Brain microvascular endothelial cell (primary cell): ENCODE measurements around the gene FNBP1.

Experiments used
- DNase-seq: peaks from one replicate; pipeline ENCODE4 v3.0.0-alpha.2; 2020
- H3K27ac ChIP-seq: fragments of 250-450 bp; sonication (Bioruptor Pico); 2 replicates; pipeline ENCODE4 v1.5.1; 2020; ENCODE audit warnings: mild to moderate bottlenecking, moderate library complexity
- H3K27me3 ChIP-seq: fragments of 250-450 bp; sonication (Bioruptor Pico); replicated peaks from 2 replicates; pipeline ENCODE4 v1.5.1; 2020; ENCODE audit warnings: mild to moderate bottlenecking
- H3K36me3 ChIP-seq: fragments of 250-450 bp; sonication (Bioruptor Pico); replicated peaks from 2 replicates; pipeline ENCODE4 v1.5.1; 2020; ENCODE audit warnings: mild to moderate bottlenecking
- H3K4me3 ChIP-seq: 2 replicates; pipeline ENCODE4 v1.5.1; 2011; ENCODE audit warnings: low read depth, mild to moderate bottlenecking, control low read depth, low read length, moderate library complexity
- in situ Hi-C: cut with HindIII; loops from 2 replicates; pipeline ENCODE4 v1.10.0; 2017; ENCODE audit warnings: low sequenced_read_pairs, low pct_ligation_motif_present
- TF ChIP-seq, protein P1 (sequence below): IDR thresholded peaks from 2 replicates; pipeline ENCODE4 v1.5.1; 2011; ENCODE audit warnings: low read depth, mild to moderate bottlenecking, moderate library complexity, low read length, control low read depth, inconsistent platforms; ENCODE audit errors: missing control alignments

The FNBP1 gene

DNA sequence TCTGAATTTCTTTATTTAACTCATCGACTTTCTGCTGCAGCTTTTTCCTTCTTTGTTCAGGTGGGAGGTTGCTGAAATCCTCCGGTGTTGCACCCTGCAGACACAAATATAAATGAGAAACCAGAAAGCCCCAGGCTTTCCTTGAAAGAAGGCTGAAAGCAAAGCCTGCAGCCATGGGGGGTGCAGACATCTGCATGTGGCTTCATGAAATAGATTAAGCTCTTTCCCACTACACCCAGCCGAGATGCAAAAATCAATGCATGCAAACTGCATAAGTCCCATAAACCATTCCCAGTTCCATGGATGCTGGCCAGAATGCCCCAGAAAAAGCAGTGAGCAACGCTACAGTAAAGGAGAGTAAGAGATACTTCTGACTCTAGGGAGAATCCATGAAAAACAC lies 134.1 kb downstream of the FNBP1 start:
- no peaks in the 10 kb centered on the region for H3K27me3 ChIP-seq

DNA sequence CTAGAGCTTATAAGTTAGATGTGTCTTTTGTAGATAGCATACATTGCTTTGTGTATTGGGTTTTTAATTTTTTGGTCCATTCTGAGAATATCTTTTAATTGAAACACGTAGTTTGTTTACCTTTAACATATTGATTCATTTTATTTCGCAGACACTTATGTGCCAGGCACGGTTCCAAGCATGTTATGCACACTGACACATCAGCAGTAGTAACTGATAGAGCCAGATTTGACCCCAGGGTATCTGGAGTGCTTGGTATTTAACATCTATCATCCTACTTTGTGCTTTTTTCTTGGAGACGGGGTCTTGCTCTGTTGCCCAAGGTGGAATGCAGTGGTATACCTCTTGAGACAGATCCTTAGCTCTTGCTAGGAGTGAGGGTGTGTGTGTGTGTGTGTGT lies 135.8 kb downstream of the FNBP1 start:
- Histone ChIP-seq H3K27me3 (no peaks in the 10 kb centered on the region), H3K27ac (no peak overlapping the region), H3K4me3 (no peak overlapping the region), H3K36me3 (no peaks in the 10 kb centered on the region)
- TF ChIP-seq, protein P1, sequence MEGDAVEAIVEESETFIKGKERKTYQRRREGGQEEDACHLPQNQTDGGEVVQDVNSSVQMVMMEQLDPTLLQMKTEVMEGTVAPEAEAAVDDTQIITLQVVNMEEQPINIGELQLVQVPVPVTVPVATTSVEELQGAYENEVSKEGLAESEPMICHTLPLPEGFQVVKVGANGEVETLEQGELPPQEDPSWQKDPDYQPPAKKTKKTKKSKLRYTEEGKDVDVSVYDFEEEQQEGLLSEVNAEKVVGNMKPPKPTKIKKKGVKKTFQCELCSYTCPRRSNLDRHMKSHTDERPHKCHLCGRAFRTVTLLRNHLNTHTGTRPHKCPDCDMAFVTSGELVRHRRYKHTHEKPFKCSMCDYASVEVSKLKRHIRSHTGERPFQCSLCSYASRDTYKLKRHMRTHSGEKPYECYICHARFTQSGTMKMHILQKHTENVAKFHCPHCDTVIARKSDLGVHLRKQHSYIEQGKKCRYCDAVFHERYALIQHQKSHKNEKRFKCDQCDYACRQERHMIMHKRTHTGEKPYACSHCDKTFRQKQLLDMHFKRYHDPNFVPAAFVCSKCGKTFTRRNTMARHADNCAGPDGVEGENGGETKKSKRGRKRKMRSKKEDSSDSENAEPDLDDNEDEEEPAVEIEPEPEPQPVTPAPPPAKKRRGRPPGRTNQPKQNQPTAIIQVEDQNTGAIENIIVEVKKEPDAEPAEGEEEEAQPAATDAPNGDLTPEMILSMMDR = no peak
- in situ Hi-C loops = no loop called here
- no peak for DNase-seq

More for the DNA sequence above, 134.1 kb downstream of the FNBP1 start:
- Histone ChIP-seq H3K36me3 (no peaks in the 10 kb centered on the region), H3K27ac (no peak overlapping the region), H3K4me3 (no peak overlapping the region)
- in situ Hi-C loops = no loop called here
- DNase-seq = no peak
- TF ChIP-seq, protein P1 = no peak

DNA sequence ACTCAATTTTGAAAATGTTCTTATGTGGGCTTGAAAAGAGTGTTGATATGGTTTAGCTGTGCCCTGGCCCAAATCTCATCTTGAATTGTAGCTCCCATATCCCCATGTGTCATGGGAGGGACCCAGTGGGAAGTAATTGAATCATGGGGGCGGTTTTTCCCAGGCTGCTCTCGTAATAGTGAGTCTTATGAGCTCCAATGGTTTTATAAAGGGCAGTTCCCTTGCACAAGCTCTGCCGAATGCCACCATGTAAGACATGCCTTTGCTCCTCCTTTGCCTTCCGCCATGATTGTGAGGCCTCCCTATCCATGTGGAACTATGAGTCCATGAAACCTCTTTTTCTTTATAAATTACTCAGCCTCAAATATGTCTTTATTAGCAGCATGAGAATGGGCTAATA lies 136.7 kb downstream of the FNBP1 start:
- no peak for DNase-seq
- in situ Hi-C loops = no loop called here
- H3K27ac ChIP-seq = no peak overlapping the region
- TF ChIP-seq, protein P1 = no peak
- H3K4me3 ChIP-seq = no peak overlapping the region
- no peaks in the 10 kb centered on the region for H3K27me3 ChIP-seq
- H3K36me3 ChIP-seq = peaks cover 4% of the 10 kb centered on the region

DNA sequence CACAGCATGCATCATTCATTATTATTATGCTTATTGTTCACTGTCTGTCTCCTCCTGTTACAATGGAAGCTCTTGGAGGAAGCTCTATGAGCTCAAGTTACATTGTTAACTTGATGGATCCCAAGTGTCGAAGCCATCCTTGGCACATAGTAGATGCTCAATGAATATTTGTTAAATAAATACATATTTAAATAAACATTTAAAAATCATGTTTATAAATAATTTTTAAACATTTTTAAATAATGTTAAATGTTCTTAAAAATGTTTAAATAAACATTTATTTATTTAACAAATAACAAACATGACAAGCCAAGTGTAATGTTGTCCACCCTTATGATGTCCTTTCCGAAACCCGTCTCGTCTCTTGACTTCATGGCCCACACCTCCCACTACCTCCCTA lies 138.3 kb downstream of the FNBP1 start:
- in situ Hi-C loops = no loop called here
- TF ChIP-seq, protein P1 = no peak
- Histone ChIP-seq H3K36me3 (peaks cover 15% of the 10 kb centered on the region), H3K27ac (no peak overlapping the region), H3K4me3 (no peak overlapping the region), H3K27me3 (no peaks in the 10 kb centered on the region)
- DNase-seq = no peak

DNA sequence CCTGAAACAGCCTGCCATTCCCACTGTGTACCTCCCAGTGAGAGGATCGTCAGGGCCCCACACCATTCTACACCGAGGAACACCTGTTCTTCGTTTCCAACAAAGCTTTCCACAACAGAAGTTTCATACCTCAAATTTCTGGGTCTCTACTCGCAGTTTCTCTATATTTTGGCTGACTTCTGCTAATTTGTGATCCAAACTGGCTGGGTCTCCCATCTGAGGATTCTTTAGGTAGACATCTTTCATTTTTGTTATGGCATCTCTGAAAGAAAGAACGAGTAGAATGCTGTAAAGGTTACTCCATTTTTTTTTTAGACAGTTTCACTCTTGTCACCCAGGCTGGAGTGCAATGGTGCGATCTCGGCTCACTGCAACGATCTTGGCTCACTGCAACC lies 140.3 kb downstream of the FNBP1 start:
- peaks cover 15% of the 10 kb centered on the region for H3K36me3 ChIP-seq
- H3K27me3 ChIP-seq = no peaks in the 10 kb centered on the region
- in situ Hi-C loops = no loop called here
- no peak for DNase-seq
- TF ChIP-seq, protein P1 = no peak
- H3K4me3 ChIP-seq = no peak overlapping the region
- H3K27ac ChIP-seq = no peak overlapping the region

DNA sequence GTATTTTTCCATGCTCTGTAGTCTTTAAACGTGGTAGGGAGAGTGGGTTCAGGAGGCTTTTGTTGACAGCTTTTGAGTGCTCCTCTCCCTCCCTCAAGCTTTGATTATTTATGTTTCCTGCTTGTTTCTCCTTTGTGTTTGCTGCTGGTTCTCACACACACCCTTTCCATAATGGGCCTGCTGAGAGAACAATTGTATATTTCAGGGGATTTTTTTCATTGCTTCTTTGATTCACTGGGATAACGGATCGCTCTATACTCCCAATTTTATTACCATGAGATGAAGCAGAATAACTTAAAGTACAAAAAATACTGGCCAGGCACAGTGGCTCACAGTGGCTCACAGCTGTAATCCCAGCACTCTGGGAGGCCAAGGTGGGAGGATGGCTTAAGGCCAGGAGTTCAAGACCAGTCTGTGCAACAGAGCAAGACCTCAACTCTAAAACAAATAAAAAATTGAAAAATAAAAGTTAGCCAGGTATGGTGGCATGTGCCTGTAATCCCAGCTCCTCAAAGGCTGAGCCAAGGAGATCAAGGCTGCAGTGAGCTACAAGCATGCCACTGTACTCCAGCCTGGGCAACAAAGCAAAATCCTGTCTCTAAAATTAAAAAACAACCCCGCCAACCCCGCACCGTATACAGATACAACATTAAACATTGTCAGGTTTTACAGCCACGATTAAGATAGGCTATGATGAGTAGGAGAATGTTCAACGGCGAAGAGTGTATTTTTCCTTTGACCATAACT lies 140.8 kb downstream of the FNBP1 start:
- Histone ChIP-seq H3K36me3 (peaks cover 15% of the 10 kb centered on the region), H3K27me3 (no peaks in the 10 kb centered on the region), H3K27ac (no peak overlapping the region), H3K4me3 (no peak overlapping the region)
- TF ChIP-seq, protein P1 = no peak
- DNase-seq = no peak
- in situ Hi-C loops = no loop called here
